GM12878 (cell line): ENCODE results near the gene CACNA1B. TPM values are rescaled to one million over a fixed set of nuclear protein-coding genes. Genes with fewer than 3 reads are reported as not detected.

Experiments used
- ATAC-seq: fragments of 200-7000 bp; cut with Tn5 transposase; 3 replicates; pipeline ENCODE4 v1.9.1; 2020; ENCODE audit warnings: mild to moderate bottlenecking, moderate library complexity
- BruUV-seq: library from RNA; stranded (reverse); fragments of 400-500 nt; replicated peaks from 2 replicates; lab custom pipeline; 2021; lab: Mats Ljungman, UMichigan
- CTCF ChIA-PET: fragments of 300-600 bp; sonication (Branson Sonifier 250); formaldehyde crosslinking; extraction: SDS; loops from one replicate; lab custom pipeline; 2021; ENCODE audit warnings: inconsistent platforms; lab: Yijun Ruan, JAX
- POLR2A ChIA-PET: fragments of 350-600 bp; formaldehyde crosslinking; extraction: SDS; loops from one replicate; lab custom pipeline; 2021; ENCODE audit warnings: inconsistent platforms; lab: Charles Lee
- RAD21 ChIA-PET: fragments of 300-600 bp; sonication (Branson Sonifier 250); formaldehyde crosslinking; loops from one replicate; lab custom pipeline; 2023; ENCODE audit warnings: antibody characterized with exemption; ENCODE audit not compliant: unreplicated experiment; lab: Charles Lee
- SMC1A ChIA-PET: fragments of 300-600 bp; sonication (Branson Sonifier 250); formaldehyde crosslinking; loops from one replicate; lab custom pipeline; 2023; ENCODE audit not compliant: unreplicated experiment, uncharacterized antibody; lab: Charles Lee
- DNase-seq: peaks from one replicate; pipeline ENCODE4 v3.0.0-alpha.2; 2011; ENCODE audit warnings: low read depth, low spot score
- FAIRE-seq: peaks from 3 replicates; lab custom pipeline; 2011; peaks lifted over from hg19 to GRCh38; lab: Jason Lieb, UNC
- H2AFZ ChIP-seq: 2 replicates; pipeline ENCODE4 v1.6.0; 2011; ENCODE audit warnings: low read depth, low read length, control low read depth; ENCODE audit not compliant: control insufficient read depth
- H3K27ac ChIP-seq: 2 replicates; pipeline ENCODE4 v1.5.1; 2011; ENCODE audit warnings: control low read depth; ENCODE audit not compliant: control insufficient read depth, insufficient read depth
- H3K27me3 ChIP-seq, 2 experiments: replicated peaks in 1 of 2; 2 replicates each; pipeline versions ENCODE4 v1.6.0 to v1.6.1; 2011; ENCODE audit warnings: low read length in 1 of 2; ENCODE audit not compliant: control insufficient read depth in 2 of 2, insufficient read depth in 2 of 2
- H3K36me3 ChIP-seq, 2 experiments: 2 replicates each; pipeline ENCODE4 v1.5.1; 2011; ENCODE audit warnings: low read length in 1 of 2; ENCODE audit not compliant: control insufficient read depth in 2 of 2, insufficient read depth in 2 of 2
- H3K4me1 ChIP-seq: 2 replicates; pipeline ENCODE4 v1.6.1; 2011; ENCODE audit warnings: mild to moderate bottlenecking, low read length, moderate library complexity, mixed read lengths; ENCODE audit not compliant: control insufficient read depth, insufficient read depth
- H3K4me2 ChIP-seq: 2 replicates; pipeline ENCODE4 v1.6.0; 2011; ENCODE audit warnings: control low read depth; ENCODE audit not compliant: control insufficient read depth, insufficient read depth
- H3K4me3 ChIP-seq: fragments of 200-600 bp; sonication (generic); 2 replicates; pipeline ENCODE4 v1.5.1; 2016
- H3K79me2 ChIP-seq: 2 replicates; pipeline ENCODE4 v1.6.0; 2011; ENCODE audit warnings: low read length; ENCODE audit not compliant: control insufficient read depth, insufficient read depth
- H3K9ac ChIP-seq: 2 replicates; pipeline ENCODE4 v1.8.0; 2011; ENCODE audit warnings: low read length, control low read depth, mixed read lengths; ENCODE audit not compliant: control insufficient read depth, insufficient read depth
- H3K9me3 ChIP-seq: replicated peaks from 3 replicates; pipeline ENCODE4 v1.5.1; 2011; ENCODE audit warnings: mild to moderate bottlenecking, low read length; ENCODE audit not compliant: control insufficient read depth, insufficient read depth
- H4K20me1 ChIP-seq: 2 replicates; pipeline ENCODE4 v1.6.0; 2011; ENCODE audit not compliant: control insufficient read depth, insufficient read depth
- BRCA1 ChIP-seq: IDR thresholded peaks from 2 replicates; pipeline ENCODE4 v1.6.1; 2011; ENCODE audit warnings: low read depth, low read length, improper control_type of control experiment
- CHD4 ChIP-seq: fragments of 200-600 bp; sonication (generic); IDR thresholded peaks from 2 replicates; pipeline ENCODE4 v1.6.1; 2016; ENCODE audit warnings: mild to moderate bottlenecking
- CREB1 ChIP-seq: IDR thresholded peaks from 2 replicates; pipeline ENCODE4 v1.6.1; 2012; ENCODE audit warnings: low read depth, mild to moderate bottlenecking, inconsistent platforms
- GABPA ChIP-seq: IDR thresholded peaks from 2 replicates; pipeline ENCODE4 v1.6.1; 2014; ENCODE audit warnings: antibody characterized with exemption, low read depth, mild to moderate bottlenecking, inconsistent platforms
- GATAD2B ChIP-seq: fragments of 450-650 bp; conservative IDR thresholded peaks from 2 replicates; pipeline ENCODE4 v1.6.1; 2017; ENCODE audit warnings: low read depth, mild to moderate bottlenecking, moderate library complexity
- JUNB ChIP-seq: IDR thresholded peaks from 2 replicates; pipeline ENCODE4 v1.6.1; 2016; ENCODE audit warnings: antibody characterized with exemption, mild to moderate bottlenecking
- LARP7 ChIP-seq: fragments of 450-650 bp; IDR thresholded peaks from 2 replicates; pipeline ENCODE4 v1.6.1; 2017; ENCODE audit warnings: mild to moderate bottlenecking
- NR2C1 ChIP-seq: fragments of 450-650 bp; IDR thresholded peaks from 2 replicates; pipeline ENCODE4 v1.6.1; 2017; ENCODE audit warnings: antibody characterized with exemption, mild to moderate bottlenecking, moderate library complexity
- NR2C2 ChIP-seq: IDR thresholded peaks from 2 replicates; pipeline ENCODE4 v1.6.1; 2011; ENCODE audit warnings: borderline replicate concordance, low read depth; ENCODE audit not compliant: control insufficient read depth, insufficient read length
- POLR2AphosphoS5 ChIP-seq: IDR thresholded peaks from 2 replicates; pipeline ENCODE4 v1.6.1; 2011; ENCODE audit warnings: mild to moderate bottlenecking, low read length, inconsistent platforms
- RAD21 ChIP-seq: IDR thresholded peaks from 2 replicates; pipeline ENCODE4 v1.6.1; 2011; ENCODE audit warnings: mild to moderate bottlenecking, low read depth, low read length, moderate library complexity; ENCODE audit not compliant: insufficient read depth
- SRF ChIP-seq, 2 experiments: IDR thresholded peaks; 2 replicates each; pipeline ENCODE4 v1.6.1; 2011; ENCODE audit warnings: low read depth in 2 of 2, low read length in 2 of 2, mild to moderate bottlenecking in 1 of 2, moderate library complexity in 1 of 2
- TARDBP ChIP-seq: IDR thresholded peaks from 2 replicates; pipeline ENCODE4 v1.6.1; 2016; ENCODE audit warnings: borderline replicate concordance
- YBX1 ChIP-seq: fragments of 450-650 bp; IDR thresholded peaks from 2 replicates; pipeline ENCODE4 v1.6.1; 2016; ENCODE audit warnings: antibody characterized with exemption
- ZNF274 ChIP-seq: IDR thresholded peaks from one replicate; pipeline ENCODE4 v1.8.0; 2011; ENCODE audit not compliant: insufficient read length, insufficient read depth
- WGBS: methylation state at CpG from one replicate; pipeline ENCODE4 v1.1.6; 2016; ENCODE audit warnings: low lambda C conversion rate; ENCODE audit not compliant: insufficient replicate concordance, insufficient coverage; ENCODE audit errors: missing lambda C conversion rate; 5-methylcytosine and 5-hydroxymethylcytosine counted together
- in situ Hi-C: fragments of 300-500 bp; cut with MboI; formaldehyde crosslinking; loops from 9 replicates; pipeline ENCODE4 v1.14.3; 2018; ENCODE audit warnings: mixed read lengths
- intact Hi-C: fragments of 100-400 bp; cut with micrococcal nuclease; formaldehyde crosslinking; loops from one replicate; pipeline ENCODE4 v1.14.2; 2022; ENCODE audit not compliant: unreplicated experiment
- polyA plus RNA-seq, 11 experiments: library from polyadenylated mRNA; depleted of rRNA in 4 of 11; unstranded in 6 of 11; stranded (reverse) in 5 of 11; fragments of >200 nt; fragmentation: Nextera tagmentation in 4 of 11; fragmentation: Illumina TruSeq in 1 of 11; extraction: Ambion mirVana in 4 of 11; extraction: Trizol in 1 of 11; gene quantifications; 1 replicate in 1 of 11; 2 replicates in 10 of 11; pipeline versions ENCODE4 v1.2.1 to v1.2.3, GENCODE V29; 2011 to 2016; ENCODE audit warnings: inconsistent platforms in 2 of 11, missing spikeins in 2 of 11, low read depth in 1 of 11
- total RNA-seq, 4 experiments: library from RNA; depleted of rRNA in 3 of 4; stranded (reverse); fragments of >200 nt in 3 of 4; fragmentation: Illumina TruSeq in 1 of 4; extraction: Trizol in 1 of 4; gene quantifications; 2 replicates each; pipeline versions ENCODE4 v1.2.1 to v1.2.3, GENCODE V29; 2013 to 2021
- TF ChIP-seq, protein P1 (sequence below): fragments of 450-650 bp; IDR thresholded peaks from 2 replicates; pipeline ENCODE4 v1.6.1; 2018; ENCODE audit warnings: borderline replicate concordance, mild to moderate bottlenecking; ENCODE audit not compliant: partially characterized antibody

Gene CACNA1B
- total and polyA plus RNA-seq, 10 of the 15 experiments (the other 5 are each of a cell fraction or from before 2014, with no cell fraction given) = 0.01 to 0.03 (median 0.01) TPM; not detected in 7

- TF ChIP-seq BRCA1 (no peak), GATAD2B (no peak)
These were observed 42.6 kb upstream of the CACNA1B start (continued) for GRCh38 chr9:137834846-137835546.

DNA sequence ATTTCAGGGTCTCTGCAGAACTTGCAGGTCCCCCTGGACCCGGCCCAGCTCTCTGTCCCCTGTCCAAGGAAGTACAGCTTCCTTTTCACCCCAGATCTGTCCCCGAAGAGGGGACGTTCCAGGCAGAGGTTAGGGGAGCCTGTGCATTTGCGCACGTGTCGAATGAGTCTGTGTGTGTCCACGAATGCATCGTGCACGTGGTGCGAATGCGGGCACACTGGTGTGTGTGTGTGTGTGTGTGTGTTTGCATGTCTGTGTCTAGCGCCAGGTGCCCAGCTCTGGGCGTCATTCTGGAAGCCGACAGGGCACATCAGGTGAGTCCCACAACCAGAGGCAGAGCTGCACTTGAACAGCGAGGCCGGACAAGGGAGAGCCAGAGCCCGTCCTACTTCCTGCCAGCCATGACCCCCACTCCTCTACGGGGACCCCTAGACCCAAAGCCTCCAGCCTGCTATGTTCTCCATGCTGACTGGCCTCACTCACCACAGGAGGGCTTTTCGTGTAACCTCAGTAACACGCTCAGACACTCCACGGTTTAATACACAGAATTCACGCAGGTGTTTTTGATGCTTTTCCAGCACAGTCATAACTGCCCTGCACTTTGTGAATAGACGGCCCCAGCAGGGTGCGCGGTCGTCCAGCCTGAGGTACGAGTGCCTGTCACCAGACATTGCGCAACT, 41.3 kb upstream of the CACNA1B start:
- BruUV-seq = no TSS peak
- intact Hi-C loops = no loop called here
- POLR2A ChIA-PET = no interaction called here
- RAD21 ChIA-PET = no interaction called here
- Histone ChIP-seq H3K4me2 (no peak overlapping the region), H2AFZ (no peak overlapping the region), H3K27me3 (no peaks in the 10 kb centered on the region), H3K4me3 (no peak overlapping the region), H3K9ac (no peak overlapping the region), H3K36me3 (peaks cover 10 to 45% of the 10 kb centered on the region in 2 experiments), H3K4me1 (no peaks in the 10 kb centered on the region; the same call in 1 of the 2 replicates), H3K79me2 (no peaks in the 10 kb centered on the region), H3K9me3 (no peaks in the 10 kb centered on the region; the same call in 2 of the 3 replicates), H3K27ac (no peak overlapping the region)
- FAIRE-seq (no peak), DNase-seq (no peak)
- SMC1A ChIA-PET = no interaction called here
- in situ Hi-C loops = no loop called here
- 88% methylated on average over 28 of the region's 28 CpGs for WGBS
- TF ChIP-seq RAD21 (no peak), CHD4 (no peak), NR2C2 (no peak), CREB1 (no peak), SRF (IDR thresholded peaks at IDR 0.05; ENCODE audit: low read depth in 2 of 2, low read length in 2 of 2) (no peak), TARDBP (no peak), GABPA (no peak), JUNB (no peak), LARP7 (no peak), YBX1 (no peak), POLR2AphosphoS5 (no peak), NR2C1 (no peak), ZNF274 (no peak)
- TF ChIP-seq, protein P1, sequence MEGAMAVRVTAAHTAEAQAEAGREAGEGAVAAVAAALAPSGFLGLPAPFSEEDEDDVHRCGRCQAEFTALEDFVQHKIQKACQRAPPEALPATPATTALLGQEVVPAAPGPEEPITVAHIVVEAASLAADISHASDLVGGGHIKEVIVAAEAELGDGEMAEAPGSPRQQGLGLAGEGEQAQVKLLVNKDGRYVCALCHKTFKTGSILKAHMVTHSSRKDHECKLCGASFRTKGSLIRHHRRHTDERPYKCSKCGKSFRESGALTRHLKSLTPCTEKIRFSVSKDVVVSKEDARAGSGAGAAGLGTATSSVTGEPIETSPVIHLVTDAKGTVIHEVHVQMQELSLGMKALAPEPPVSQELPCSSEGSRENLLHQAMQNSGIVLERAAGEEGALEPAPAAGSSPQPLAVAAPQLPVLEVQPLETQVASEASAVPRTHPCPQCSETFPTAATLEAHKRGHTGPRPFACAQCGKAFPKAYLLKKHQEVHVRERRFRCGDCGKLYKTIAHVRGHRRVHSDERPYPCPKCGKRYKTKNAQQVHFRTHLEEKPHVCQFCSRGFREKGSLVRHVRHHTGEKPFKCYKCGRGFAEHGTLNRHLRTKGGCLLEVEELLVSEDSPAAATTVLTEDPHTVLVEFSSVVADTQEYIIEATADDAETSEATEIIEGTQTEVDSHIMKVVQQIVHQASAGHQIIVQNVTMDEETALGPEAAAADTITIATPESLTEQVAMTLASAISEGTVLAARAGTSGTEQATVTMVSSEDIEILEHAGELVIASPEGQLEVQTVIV = no peak
- TF ChIP-seq, all 136 proteins: peak for 0
- no peaks in the 10 kb centered on the region for H4K20me1 ChIP-seq
- ATAC-seq = no peak
- CTCF ChIA-PET = no interaction called here
